Measurements from ENCODE around the gene FKBP15.

The FKBP15 gene

GRCh38 chr9:113186137-113186755, 34.8 kb downstream of the FKBP15 start:
- no peak for TF ChIP-seq CTCF (conservative IDR thresholded peaks at IDR 0.05; ENCODE audit: low read depth)
- POLR2A ChIA-PET (ENCODE audit: low non-redundant PET), result no interaction called here
- H3K27ac ChIP-seq, result no peak overlapping the region
- CTCF ChIA-PET, result interaction anchor here (0.6 to 1.4 kb wide), 2 partner anchors 31 to 74 kb away, joined by 5 to 6 read pairs; no protein-coding TSS in a partner anchor
- no peak for DNase-seq (ENCODE audit: low spot score)

- TF ChIP-seq CTCF (conservative IDR thresholded peaks at IDR 0.05; ENCODE audit: low read depth), result no peak
- no peak overlapping the region for H3K27ac ChIP-seq
- ChIA-PET CTCF (interaction anchor here (0.5 to 0.6 kb wide), 2 partner anchors 16 to 32 kb away, joined by 3 to 6 read pairs; no protein-coding TSS in a partner anchor), POLR2A (ENCODE audit: low non-redundant PET) (no interaction called here)
- no peak for DNase-seq (ENCODE audit: low spot score)
Observed at GRCh38 chr9:113185271-113185670, 35.8 kb downstream of the FKBP15 start.

- TF ChIP-seq CTCF (conservative IDR thresholded peaks at IDR 0.05; ENCODE audit: low read depth), result no peak
- CTCF ChIA-PET, result no interaction called here
- peak; percentile 69 for DNase-seq (ENCODE audit: low spot score)
- H3K27ac ChIP-seq, result no peak overlapping the region
- POLR2A ChIA-PET (ENCODE audit: low non-redundant PET), result no interaction called here
Observed at GRCh38 chr9:113184539-113184938, 36.5 kb downstream of the FKBP15 start.

- POLR2A ChIA-PET (ENCODE audit: low non-redundant PET), result no interaction called here
Observed at GRCh38 chr9:113183956-113184488, 37.1 kb downstream of the FKBP15 start.

GRCh38 chr9:113181165-113181564, 39.9 kb downstream of the FKBP15 start:
- ChIA-PET CTCF (interaction anchor here (1.1 to 1.2 kb wide), 2 partner anchors 14 to 26 kb away, joined by 3 read pairs; no protein-coding TSS in a partner anchor), POLR2A (ENCODE audit: low non-redundant PET) (no interaction called here)
- no peak for DNase-seq (ENCODE audit: low spot score)
- no peak for TF ChIP-seq CTCF (conservative IDR thresholded peaks at IDR 0.05; ENCODE audit: low read depth)
- H3K27ac ChIP-seq, result no peak overlapping the region

More at GRCh38 chr9:113183956-113184488, 37.1 kb downstream of the FKBP15 start:
- DNase-seq (ENCODE audit: low spot score), result no peak
- TF ChIP-seq CTCF (conservative IDR thresholded peaks at IDR 0.05; ENCODE audit: low read depth), result no peak
- H3K27ac ChIP-seq, result no peak overlapping the region
- CTCF ChIA-PET, result interaction anchor here (0.5 kb wide), 1 partner anchor 17 kb away, joined by 5 read pairs; no protein-coding TSS in a partner anchor

- ChIA-PET CTCF (interaction anchor here (0.6 kb wide), 1 partner anchor 46 kb away, joined by 3 read pairs; no protein-coding TSS in a partner anchor), POLR2A (ENCODE audit: low non-redundant PET) (no interaction called here)
- no peak for DNase-seq (ENCODE audit: low spot score)
- no peak overlapping the region for H3K27ac ChIP-seq
- TF ChIP-seq CTCF (conservative IDR thresholded peaks at IDR 0.05; ENCODE audit: low read depth), result no peak
Observed at GRCh38 chr9:113179839-113180238, 41.2 kb downstream of the FKBP15 start.
